ENCODE results near the gene GRK1.

Gene GRK1

GRCh38 chr13:113632706-113633484 is 34.1 kb upstream of the GRK1 start:
- DNase-seq: no peak

DNA sequence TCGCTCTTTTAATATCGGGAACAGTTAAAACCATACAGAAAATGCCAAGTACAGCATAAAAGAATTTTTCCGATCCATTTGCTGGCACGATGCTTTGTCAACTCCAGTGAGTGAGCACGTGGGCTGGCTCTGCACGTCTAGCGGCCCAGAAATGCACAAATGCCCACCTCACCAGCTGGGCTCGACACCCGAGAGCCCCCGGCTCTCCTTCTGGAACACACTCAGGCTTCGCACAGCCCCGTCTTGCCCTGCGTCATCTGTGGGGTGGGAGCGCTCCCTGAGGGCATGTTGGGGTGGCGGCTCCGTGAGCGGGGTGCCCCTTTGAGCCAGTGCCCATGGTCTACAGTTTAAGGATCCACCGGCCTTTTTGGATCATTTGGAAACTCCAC is 33.5 kb upstream of the GRK1 start:
- DNase-seq: no peak

- DNase-seq: no peak
Measured at GRCh38 chr13:113634279-113635047, 32.6 kb upstream of the GRK1 start.

DNA sequence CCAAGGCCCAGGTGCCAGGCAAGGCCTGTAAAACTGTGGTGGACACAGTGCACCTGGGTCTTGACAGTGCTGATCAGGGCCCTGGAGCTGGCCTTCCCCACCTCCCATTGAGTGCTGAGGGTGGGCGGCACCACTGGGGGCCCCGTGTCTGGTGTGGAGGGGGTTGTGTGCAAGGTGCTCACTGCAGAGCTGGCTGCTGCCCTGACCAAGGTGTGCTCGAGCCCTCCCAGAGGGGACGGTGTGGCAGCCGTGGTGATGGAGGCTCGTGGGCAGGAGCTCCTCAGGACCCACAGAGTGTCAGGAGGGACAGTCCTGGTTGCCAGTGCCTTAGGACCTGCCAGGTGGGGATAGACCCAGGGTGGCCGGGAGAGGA is 32.0 kb upstream of the GRK1 start:
- no peak for DNase-seq

DNA sequence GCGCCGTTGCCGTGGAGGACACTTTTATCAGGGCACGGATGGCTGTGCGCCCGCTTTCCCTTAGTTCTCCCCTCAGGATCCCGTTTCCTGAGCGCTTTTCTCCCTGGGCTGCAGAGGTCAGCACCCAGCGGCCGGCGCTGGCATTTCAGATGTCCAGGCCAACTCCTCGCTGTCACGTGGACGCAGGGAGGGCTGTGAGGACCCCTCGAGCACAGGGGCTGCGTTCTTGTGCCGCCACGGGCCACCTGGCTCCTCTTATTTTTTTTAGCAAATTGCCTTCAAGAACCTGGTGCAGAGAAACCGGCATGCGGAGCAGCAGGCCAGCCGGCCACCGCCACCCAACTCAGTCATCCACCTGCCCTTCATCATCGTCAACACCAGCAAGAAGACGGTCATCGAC is 31.3 kb upstream of the GRK1 start:
- DNase-seq: no peak

GRCh38 chr13:113636266-113636963 is 30.6 kb upstream of the GRK1 start:
- DNase-seq: no peak

DNA sequence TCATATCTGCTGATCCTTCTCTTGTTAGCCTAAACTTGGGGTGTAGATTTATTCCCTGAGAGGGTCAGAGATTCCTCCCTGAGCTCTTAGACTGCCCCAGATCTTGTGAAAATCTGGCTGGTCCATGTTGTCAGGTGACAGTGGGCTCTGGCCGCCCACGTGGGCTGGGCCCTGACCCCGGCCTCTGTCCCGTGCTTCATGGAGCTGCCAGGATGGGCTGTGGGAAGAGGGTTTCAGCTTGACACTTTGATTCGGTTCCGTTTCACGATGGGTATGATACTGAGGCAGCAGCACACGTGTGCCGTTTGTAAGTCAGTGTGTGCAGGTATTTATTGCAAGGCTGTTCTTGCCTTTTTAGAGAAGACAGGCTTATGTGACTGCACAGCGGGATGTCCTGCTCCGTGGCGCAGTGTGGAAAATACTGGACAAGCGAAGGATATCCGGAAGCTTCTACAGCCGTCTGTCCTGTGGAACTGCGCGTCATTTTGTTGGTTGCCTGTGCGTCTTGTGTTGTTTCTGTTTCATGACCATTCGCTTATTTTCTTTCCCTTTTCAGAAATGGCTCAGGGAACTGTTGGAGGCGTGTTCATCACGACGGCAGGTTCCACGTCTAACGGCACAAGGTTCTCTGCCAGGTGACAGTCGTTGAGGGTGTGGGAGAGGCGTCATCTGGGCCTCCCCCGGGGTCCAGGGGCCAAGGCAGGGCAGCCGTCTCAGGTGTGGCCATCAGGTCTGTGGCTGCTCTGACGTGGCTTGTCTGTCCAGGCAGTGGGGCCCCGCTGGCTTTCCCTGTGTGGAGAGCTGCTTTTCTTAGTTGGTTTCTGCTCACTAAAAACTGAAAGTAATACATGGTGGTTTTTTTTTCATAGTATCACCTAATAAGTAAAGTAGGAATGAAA is 29.5 kb upstream of the GRK1 start:
- no peak for DNase-seq

GRCh38 chr13:113638173-113638746 is 28.8 kb upstream of the GRK1 start:
- DNase-seq: no peak

- DNase-seq: no peak
Measured at GRCh38 chr13:113638806-113639205, 28.2 kb upstream of the GRK1 start.

- DNase-seq: no peak
Measured at GRCh38 chr13:113639616-113640262, 27.3 kb upstream of the GRK1 start.

- DNase-seq: no peak
Measured at GRCh38 chr13:113641426-113641825, 25.6 kb upstream of the GRK1 start.

DNA sequence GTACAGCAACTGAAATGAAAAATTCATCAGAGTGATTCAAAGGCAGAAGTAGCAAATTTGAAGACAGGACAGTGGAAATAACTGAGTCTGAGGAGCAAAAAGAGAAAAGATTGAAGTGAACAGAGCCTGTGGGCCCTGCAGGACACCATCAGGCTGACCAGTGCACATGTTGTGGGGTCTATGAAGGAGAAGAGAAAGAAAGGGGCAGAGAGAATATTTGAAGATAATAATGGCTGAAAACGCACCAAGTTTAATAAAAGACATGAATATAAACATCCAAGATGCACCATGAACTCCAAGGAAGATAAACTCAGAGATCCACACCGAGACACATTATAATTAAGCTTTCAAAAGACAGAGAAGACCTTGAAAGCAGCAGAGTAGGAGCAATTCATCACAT is 24.5 kb upstream of the GRK1 start:
- no peak for DNase-seq

DNA sequence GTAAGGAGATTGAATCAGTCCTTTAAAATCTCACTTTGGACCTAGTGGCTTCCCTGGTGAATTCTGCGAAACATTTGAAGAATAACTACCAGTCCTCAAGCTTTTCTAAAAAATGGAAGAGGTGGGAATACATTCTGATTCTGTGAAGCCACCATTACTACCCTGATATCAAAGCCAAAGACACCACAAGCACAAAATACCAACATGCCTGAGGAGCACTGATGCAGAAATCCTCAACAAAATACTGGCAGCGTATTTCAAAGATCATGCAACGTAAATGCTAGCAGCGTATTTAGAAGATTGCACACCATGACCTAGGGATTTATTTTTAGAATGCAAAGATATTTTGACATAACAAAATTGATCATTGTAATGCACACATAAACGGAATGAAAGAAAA is 23.4 kb upstream of the GRK1 start:
- no peak for DNase-seq

GRCh38 chr13:113644800-113645199 is 22.2 kb upstream of the GRK1 start:
- no peak for DNase-seq

DNA sequence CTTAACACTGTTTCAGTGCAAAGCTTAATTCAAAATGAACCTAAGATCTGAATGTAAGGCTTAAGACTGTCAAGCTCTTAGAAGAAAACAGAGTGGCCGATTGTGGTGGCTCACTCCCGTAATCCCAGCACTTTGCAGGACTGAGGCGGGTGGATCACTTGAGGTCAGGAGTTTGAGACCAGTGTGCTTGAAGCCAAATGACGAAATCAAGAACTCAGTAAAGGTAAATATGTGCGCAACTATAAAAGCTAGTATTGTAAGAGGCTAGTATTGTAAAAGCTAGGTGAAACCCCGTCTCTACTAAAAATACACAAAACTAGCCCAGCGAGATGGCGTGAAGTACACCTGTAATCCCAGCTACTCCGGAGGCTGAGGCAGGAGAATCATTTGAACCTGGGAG is 21.7 kb upstream of the GRK1 start:
- DNase-seq: no peak

- no peak for DNase-seq
Measured at GRCh38 chr13:113646376-113646775, 20.6 kb upstream of the GRK1 start.

DNA sequence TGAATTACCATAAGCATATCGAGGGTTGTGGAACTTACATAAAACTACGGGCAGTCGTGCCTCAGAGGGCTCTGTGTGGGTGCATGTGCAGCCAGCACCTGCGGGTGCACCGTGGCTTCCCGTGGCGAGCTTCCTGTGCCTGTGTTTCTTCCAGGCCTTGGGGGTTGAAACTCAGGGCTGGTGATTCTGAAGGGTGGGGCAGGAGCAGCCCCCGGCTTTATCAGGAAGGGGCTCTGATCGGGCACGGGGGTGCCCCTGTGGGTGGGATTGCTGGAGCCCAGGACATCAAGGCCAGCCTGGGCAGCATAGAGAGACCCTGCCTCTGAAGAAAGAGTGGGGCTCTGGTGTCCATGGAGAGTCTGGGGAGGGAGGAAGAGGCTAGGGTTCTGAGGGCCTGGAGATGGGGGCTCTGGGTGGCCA is 20.1 kb upstream of the GRK1 start:
- DNase-seq: no peak

DNA sequence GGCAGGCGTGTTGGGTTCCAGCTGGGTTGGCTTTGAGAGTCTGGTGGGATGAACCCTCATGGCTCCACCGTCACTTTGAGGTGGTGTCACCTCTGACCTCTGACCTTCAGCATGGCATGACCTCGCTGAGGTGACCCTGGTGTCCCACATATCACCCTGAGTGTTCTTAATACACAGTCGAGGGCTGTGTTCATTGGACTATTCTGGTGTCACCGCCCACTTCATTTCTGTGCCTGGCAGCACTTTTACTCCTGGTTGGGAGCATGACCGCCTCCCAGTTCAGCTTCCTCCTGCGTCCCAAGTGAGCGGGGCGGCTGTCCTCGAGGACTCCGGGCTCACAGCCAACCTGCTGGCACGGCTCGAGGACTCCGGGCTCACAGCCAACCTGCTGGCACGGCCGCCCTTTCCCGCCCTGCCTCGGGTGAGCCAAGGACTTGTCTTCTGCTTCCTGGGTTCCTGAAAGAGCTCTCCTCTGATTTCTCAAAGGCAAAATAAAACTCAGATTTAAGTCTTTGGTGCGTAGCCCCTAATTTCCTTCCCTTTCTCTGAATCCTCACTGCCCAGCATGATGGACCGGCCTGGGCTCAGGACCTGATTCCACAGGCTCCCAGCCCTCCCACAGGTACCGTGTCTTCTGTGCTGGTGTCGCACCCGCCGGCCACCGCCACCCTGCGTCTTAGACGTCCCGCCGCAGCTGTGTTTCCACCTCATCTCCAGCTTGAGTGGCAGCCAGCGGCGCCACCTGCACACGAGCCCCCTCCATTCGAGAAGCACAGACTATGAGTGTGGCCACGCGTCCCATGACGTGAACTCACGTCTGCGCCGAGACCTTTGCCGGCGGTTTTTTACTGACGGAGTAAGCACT is 19.4 kb upstream of the GRK1 start:
- no peak for DNase-seq

DNA sequence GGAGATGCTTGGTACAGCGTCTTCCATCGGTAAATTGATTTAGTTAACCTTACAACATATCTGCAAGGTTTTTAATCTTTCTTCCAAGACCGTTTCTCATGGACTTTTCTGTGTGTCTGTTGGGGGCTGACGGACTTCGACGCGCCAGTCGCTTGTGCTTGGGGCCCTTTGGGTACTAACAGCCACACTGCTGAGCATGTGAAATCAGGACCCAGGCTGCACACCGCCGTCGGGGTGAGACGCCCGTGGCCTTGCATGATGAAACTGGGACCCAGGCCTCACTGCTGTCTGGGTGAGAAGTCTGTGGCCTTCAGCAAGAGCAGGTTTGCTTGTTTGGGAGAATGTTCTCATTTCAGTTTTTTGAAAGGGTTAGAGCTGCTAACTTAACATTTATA is 18.8 kb upstream of the GRK1 start:
- no peak for DNase-seq

DNA sequence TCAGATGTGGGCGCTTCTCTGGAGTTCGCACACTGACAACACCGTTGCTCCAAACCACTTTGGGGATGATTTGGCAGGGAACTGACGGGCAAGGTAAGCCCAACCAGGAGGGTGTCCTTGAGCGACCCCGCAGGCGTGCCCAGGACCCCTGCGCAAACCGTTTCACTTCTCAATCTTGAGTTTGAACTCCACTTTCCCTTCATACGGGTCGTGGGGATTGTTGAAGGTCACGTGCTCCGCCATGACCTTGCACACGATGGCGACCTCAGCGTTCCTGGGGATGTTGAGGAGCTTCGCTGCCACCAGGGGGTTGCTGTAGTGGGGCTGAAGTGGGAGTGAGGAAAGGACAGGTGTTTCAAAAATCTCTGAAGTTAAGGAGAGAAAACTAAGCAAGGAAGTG is 17.8 kb upstream of the GRK1 start:
- DNase-seq: no peak

DNA sequence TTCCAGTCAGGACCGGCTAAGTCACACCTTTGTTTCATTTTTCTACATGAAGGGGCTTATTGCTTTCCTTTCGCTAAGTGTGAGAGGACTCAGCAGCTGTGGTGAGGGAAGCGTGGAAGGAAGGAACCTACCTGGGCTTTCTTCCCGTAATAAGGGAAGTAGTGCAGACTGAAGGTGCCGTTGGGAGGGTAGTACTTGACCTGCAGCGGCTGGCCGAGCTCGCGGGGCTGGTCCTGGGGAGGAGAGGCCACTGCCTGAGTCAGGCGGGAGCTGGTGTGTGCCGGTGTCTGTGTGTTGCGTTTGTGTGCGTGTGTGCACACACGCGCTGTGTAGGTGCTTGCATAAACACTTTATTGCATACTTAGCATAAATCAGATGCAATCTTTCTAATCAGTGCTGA is 16.7 kb upstream of the GRK1 start:
- no peak for DNase-seq

Data from NCI-H526 treated with DMSO at 0.1 percent for 48 hours (cell line).